Kidney (tissue), 14 donors: ENCODE data around the gene TIMM8B. TPM values are rescaled to one million over a fixed set of nuclear protein-coding genes. Genes with fewer than 3 reads are reported as not detected.
"Not testable (repeated sequence)": the region's sequence is repeated elsewhere in the genome, so short reads cannot be mapped to it uniquely, and the experiment has no call there.

Source experiments
- DNase-seq, 5 donors: peaks; one replicate each; pipeline ENCODE4 v3.0.0-alpha.2; 2013 to 2020
- FAIRE-seq: peaks from 2 replicates; lab custom pipeline; 2012; peaks lifted over from hg19 to GRCh38; lab: Jason Lieb, UNC
- H3K27ac ChIP-seq, 2 donors: one replicate each; pipeline ENCODE4 v1.7.0; 2013; ENCODE audit warnings: low read depth in 2 of 2, low read length in 2 of 2, inconsistent platforms in 1 of 2
- H3K27me3 ChIP-seq: one replicate; pipeline ENCODE4 v1.7.1; 2013; ENCODE audit warnings: low read length, inconsistent platforms; ENCODE audit not compliant: control insufficient read depth, insufficient read depth
- H3K36me3 ChIP-seq, 3 donors: one replicate each; pipeline versions ENCODE4 v1.7.0 to v1.7.1; 2013; ENCODE audit warnings: low read length in 3 of 3, control low read depth in 1 of 3, inconsistent platforms in 1 of 3; ENCODE audit not compliant: insufficient read depth in 3 of 3, control insufficient read depth in 2 of 3
- H3K4me1 ChIP-seq, 3 donors: one replicate each; pipeline versions ENCODE4 v1.7.0 to v1.7.1; 2013; ENCODE audit warnings: low read length in 3 of 3, inconsistent platforms in 1 of 3, low read depth in 1 of 3; ENCODE audit not compliant: control insufficient read depth in 2 of 3, insufficient read depth in 2 of 3
- H3K4me3 ChIP-seq, 3 donors: one replicate each; pipeline versions ENCODE4 v1.7.0 to v1.8.1; 2013; ENCODE audit warnings: low read length in 3 of 3, control low read depth in 1 of 3, inconsistent platforms in 1 of 3
- H3K9ac ChIP-seq, 3 donors: one replicate each; pipeline versions ENCODE4 v1.7.0 to v1.7.1; 2013; ENCODE audit warnings: low read length in 3 of 3, control low read depth in 1 of 3, inconsistent platforms in 1 of 3
- H3K9me3 ChIP-seq, 3 donors: one replicate each; pipeline versions ENCODE4 v1.7.0 to v1.7.1; 2013; ENCODE audit warnings: low read length in 3 of 3, control low read depth in 1 of 3, inconsistent platforms in 1 of 3; ENCODE audit not compliant: control insufficient read depth in 2 of 3, insufficient read depth in 1 of 3
- CTCF ChIP-seq: IDR thresholded peaks from 3 replicates; pipeline ENCODE4 v1.5.1; 2012; ENCODE audit warnings: mild to moderate bottlenecking, moderate library complexity, borderline replicate concordance; ENCODE audit not compliant: insufficient read depth; ENCODE audit errors: extremely low read depth
- intact Hi-C: fragments of 100-400 bp; cut with DNase I; formaldehyde crosslinking; loops from one replicate; pipeline ENCODE4 v1.11.1; 2022
- polyA plus RNA-seq: library from polyadenylated mRNA; stranded (reverse); fragments of 350-450 nt; fragmentation: Illumina TruSeq; extraction: RNeasy Lipid Tissue Mini Kit (QIAGEN cat#74804); gene quantifications from one replicate; pipeline ENCODE4 v1.2.3, GENCODE V29; 2014; ENCODE audit warnings: low read depth, low replicate concordance; ENCODE audit not compliant: insufficient read depth
- total RNA-seq: library from RNA; stranded (reverse); fragmentation: NEBNext Ultra II Directional; extraction: Animal tissue kit (Norgen Biotek cat#: 25700); gene quantifications from one replicate; pipeline ENCODE4 v1.2.1, GENCODE V29; 2021
- donor health status: control.
- donor health status: control.
- donor health status: control.
- donor health status: control.
- donor health status: control.
- donor health status: DM: yes; HTN: yes; CAD: no.
- donor health status: Normal renal cell carcinoma (clear cell type).

Gene TIMM8B
- total and polyA plus RNA-seq, 2 donors from 2014 or later, result 51.3 to 167 TPM

- H3K4me3 ChIP-seq, result no peak overlapping the region
- no peak overlapping the region for H3K27ac ChIP-seq
- DNase-seq (no peak), FAIRE-seq (no peak)
- no peaks in the 10 kb centered on the region for H3K4me1 ChIP-seq
- no peaks in the 10 kb centered on the region for H3K9me3 ChIP-seq
- no peak overlapping the region for H3K9ac ChIP-seq
- no peak for TF ChIP-seq CTCF
- no peaks in the 10 kb centered on the region for H3K27me3 ChIP-seq
- intact Hi-C loops, result no loop called here
- H3K36me3 ChIP-seq, result peaks cover 0 to 12% (median 9%) of the 10 kb centered on the region in 3 donors
Observed at GRCh38 chr11:112100462-112100861, 13.9 kb upstream of the TIMM8B start.

GRCh38 chr11:112097734-112098528, 11.4 kb upstream of the TIMM8B start:
- Histone ChIP-seq H3K9ac (no peak overlapping the region), H3K27me3 (no peaks in the 10 kb centered on the region), H3K36me3 (peaks cover 0 to 20% (median 11%) of the 10 kb centered on the region in 3 donors), H3K4me3 (no peak overlapping the region), H3K9me3 (no peaks in the 10 kb centered on the region), H3K27ac (no peak overlapping the region), H3K4me1 (no peaks in the 10 kb centered on the region)
- DNase-seq, result no peak
- TF ChIP-seq CTCF, result no peak
- intact Hi-C loops, result no loop called here
- FAIRE-seq, result no peak

- H3K9ac ChIP-seq, result no peak overlapping the region
- H3K27ac ChIP-seq, result no peak overlapping the region
- no peak for DNase-seq
- FAIRE-seq, result no peak
- intact Hi-C loops, result no loop called here
- no peak overlapping the region for H3K4me3 ChIP-seq
- no peaks in the 10 kb centered on the region for H3K27me3 ChIP-seq
- H3K9me3 ChIP-seq, result no peaks in the 10 kb centered on the region
- TF ChIP-seq CTCF, result no peak
- no peaks in the 10 kb centered on the region for H3K4me1 ChIP-seq
- peaks cover 3 to 31% (median 14%) of the 10 kb centered on the region in 3 donors for H3K36me3 ChIP-seq
Observed at GRCh38 chr11:112096194-112096593, 9.6 kb upstream of the TIMM8B start.

GRCh38 chr11:112095302-112095701, 8.7 kb upstream of the TIMM8B start:
- H3K4me1 ChIP-seq, H3K9ac ChIP-seq, DNase-seq, H3K27me3 ChIP-seq, intact Hi-C loops, H3K27ac ChIP-seq, H3K9me3 ChIP-seq, FAIRE-seq, H3K4me3 ChIP-seq: not testable (repeated sequence)
- peaks cover 4 to 35% (median 17%) of the 10 kb centered on the region in 3 donors for H3K36me3 ChIP-seq
